ENCODE measurements around the gene SNX30.

- TF ChIP-seq CTCF (IDR thresholded peaks at IDR 0.05; ENCODE audit: poor library complexity) = no peak
- TF ChIP-seq EZH2 (IDR thresholded peaks at IDR 0.05; ENCODE audit: borderline replicate concordance) = no peak
Measured at GRCh38 chr9:112914524-112914923, 164.0 kb downstream of the SNX30 start.

Data from hepatocyte (in vitro differentiated cells).